Activated T-helper 17 cell treated with anti-CD3 and anti-CD28 coated beads, Interleukin-2, amount 50 U/mL, for 72 hours (primary cell): ENCODE results near the gene AGBL3. TPM values are rescaled to one million over a fixed set of nuclear protein-coding genes. Genes with fewer than 3 reads are reported as not detected.
"Not testable (repeated sequence)": the region's sequence is repeated elsewhere in the genome, so short reads cannot be mapped to it uniquely, and the experiment has no call there.

Source experiments
- ATAC-seq: fragments of 150-1000 bp; cut with Tn5 transposase; replicated peaks from 2 replicates; pipeline ENCODE4 v1.10.0; 2021; ENCODE audit warnings: mild to moderate bottlenecking, moderate library complexity
- H3K27ac Mint-ChIP-seq: one replicate; pipeline ENCODE4 v1.8.0; 2022; ENCODE audit warnings: mixed read lengths
- H3K27me3 Mint-ChIP-seq: one replicate; pipeline ENCODE4 v1.8.0; 2022; ENCODE audit warnings: mixed read lengths
- H3K36me3 Mint-ChIP-seq: one replicate; pipeline ENCODE4 v1.8.0; 2022; ENCODE audit warnings: low read depth, mild to moderate bottlenecking, mixed read lengths
- H3K4me1 Mint-ChIP-seq: one replicate; pipeline ENCODE4 v1.8.0; 2022; ENCODE audit warnings: mixed read lengths
- H3K4me3 Mint-ChIP-seq: one replicate; pipeline ENCODE4 v1.8.0; 2022; ENCODE audit warnings: mild to moderate bottlenecking, mixed read lengths
- H3K9me3 Mint-ChIP-seq: one replicate; pipeline ENCODE4 v1.8.0; 2022; ENCODE audit warnings: mixed read lengths
- total RNA-seq, 2 donors: library from RNA; stranded (reverse); gene quantifications; one replicate each; pipeline ENCODE4 v1.2.3, GENCODE V29; 2022

AGBL3 gene
- total RNA-seq, 2 donors from 2014 or later: 1.8 to 2.3 TPM

GRCh38 chr7:135117096-135117495 lies 130.8 kb downstream of the AGBL3 start:
- H3K36me3 Mint-ChIP-seq: peaks cover 9% of the 10 kb centered on the region
- no peak for ATAC-seq
- H3K27ac Mint-ChIP-seq: no peak overlapping the region
- no peaks in the 10 kb centered on the region for H3K27me3 Mint-ChIP-seq
- no peak overlapping the region for H3K4me3 Mint-ChIP-seq
- peaks cover 14% of the 10 kb centered on the region for H3K9me3 Mint-ChIP-seq
- no peaks in the 10 kb centered on the region for H3K4me1 Mint-ChIP-seq

GRCh38 chr7:135121868-135122267 lies 135.6 kb downstream of the AGBL3 start:
- no peak overlapping the region for H3K4me3 Mint-ChIP-seq
- H3K9me3 Mint-ChIP-seq: peaks cover 18% of the 10 kb centered on the region
- ATAC-seq: no peak
- peaks cover 9% of the 10 kb centered on the region for H3K36me3 Mint-ChIP-seq
- H3K4me1 Mint-ChIP-seq: peaks cover 4% of the 10 kb centered on the region
- no peaks in the 10 kb centered on the region for H3K27me3 Mint-ChIP-seq
- no peak overlapping the region for H3K27ac Mint-ChIP-seq

- ATAC-seq, H3K27ac Mint-ChIP-seq, H3K4me1 Mint-ChIP-seq, H3K4me3 Mint-ChIP-seq, H3K36me3 Mint-ChIP-seq, H3K27me3 Mint-ChIP-seq: not testable (repeated sequence)
- peaks cover 18% of the 10 kb centered on the region for H3K9me3 Mint-ChIP-seq
Observed at GRCh38 chr7:135124631-135125030, 138.3 kb downstream of the AGBL3 start.

GRCh38 chr7:135128931-135129330 lies 142.6 kb downstream of the AGBL3 start:
- Mint-ChIP-seq H3K36me3 (no peaks in the 10 kb centered on the region), H3K9me3 (peaks cover 13% of the 10 kb centered on the region), H3K27me3 (no peaks in the 10 kb centered on the region), H3K4me3 (no peak overlapping the region), H3K4me1 (no peaks in the 10 kb centered on the region), H3K27ac (no peak overlapping the region)
- ATAC-seq: no peak

- no peaks in the 10 kb centered on the region for H3K36me3 Mint-ChIP-seq
- H3K4me1 Mint-ChIP-seq: no peaks in the 10 kb centered on the region
- H3K27me3 Mint-ChIP-seq: no peaks in the 10 kb centered on the region
- ATAC-seq: no peak
- H3K4me3 Mint-ChIP-seq: no peak overlapping the region
- no peak overlapping the region for H3K27ac Mint-ChIP-seq
- peaks cover 12% of the 10 kb centered on the region for H3K9me3 Mint-ChIP-seq
Observed at GRCh38 chr7:135129579-135129978, 143.3 kb downstream of the AGBL3 start.

GRCh38 chr7:135143885-135144668 lies 157.8 kb downstream of the AGBL3 start:
- Mint-ChIP-seq H3K4me1 (peaks cover 9% of the 10 kb centered on the region), H3K9me3 (peaks cover 6% of the 10 kb centered on the region), H3K36me3 (no peaks in the 10 kb centered on the region), H3K4me3 (no peak overlapping the region), H3K27me3 (no peaks in the 10 kb centered on the region), H3K27ac (no peak overlapping the region)
- ATAC-seq: no peak

GRCh38 chr7:135147341-135147898 lies 161.1 kb downstream of the AGBL3 start:
- Mint-ChIP-seq H3K36me3 (peaks cover 12% of the 10 kb centered on the region), H3K27ac (peak overlapping the region; percentile 95), H3K4me1 (peaks cover 19% of the 10 kb centered on the region), H3K27me3 (no peaks in the 10 kb centered on the region), H3K4me3 (peak overlapping the region; percentile 94), H3K9me3 (peaks cover 3% of the 10 kb centered on the region)
- peak; percentile 39 for ATAC-seq

GRCh38 chr7:135147899-135148721 lies 161.8 kb downstream of the AGBL3 start, which contains the start of gene TMEM140:
TSS of gene TMEM140 (plus strand) at chr7:135148072. CDS start at chr7:135164442, 16,370 bp downstream.
- Mint-ChIP-seq H3K4me3 (peak within 1 kb of the TSS; percentile 94), H3K27me3 (no peaks in the 10 kb centered on the region), H3K4me1 (peaks cover 19% of the 10 kb centered on the region), H3K36me3 (peaks cover 19% of the 10 kb centered on the region), H3K9me3 (peaks cover 3% of the 10 kb centered on the region), H3K27ac (peak within 1 kb of the TSS; percentile 95)
- ATAC-seq: peak; percentile 88

- Mint-ChIP-seq H3K36me3 (peaks cover 38% of the 10 kb centered on the region), H3K4me1 (peaks cover 32% of the 10 kb centered on the region), H3K9me3 (peaks cover 3% of the 10 kb centered on the region), H3K27me3 (no peaks in the 10 kb centered on the region), H3K4me3 (peak overlapping the region; percentile 94), H3K27ac (peak overlapping the region; percentile 26)
- ATAC-seq: no peak
Observed at GRCh38 chr7:135150072-135150782, 163.9 kb downstream of the AGBL3 start.

GRCh38 chr7:135151132-135151531 lies 164.8 kb downstream of the AGBL3 start:
- Mint-ChIP-seq H3K4me1 (peaks cover 27% of the 10 kb centered on the region), H3K4me3 (peak overlapping the region; percentile 94), H3K27ac (peak overlapping the region; percentile 51), H3K36me3 (peaks cover 43% of the 10 kb centered on the region), H3K9me3 (peaks cover 2% of the 10 kb centered on the region), H3K27me3 (no peaks in the 10 kb centered on the region)
- ATAC-seq: no peak

GRCh38 chr7:135151533-135151932 lies 165.2 kb downstream of the AGBL3 start:
- ATAC-seq: no peak
- Mint-ChIP-seq H3K27me3 (no peaks in the 10 kb centered on the region), H3K9me3 (peaks cover 6% of the 10 kb centered on the region), H3K4me3 (peak overlapping the region; percentile 94), H3K4me1 (peaks cover 24% of the 10 kb centered on the region), H3K27ac (peak overlapping the region; percentile 51), H3K36me3 (peaks cover 47% of the 10 kb centered on the region)

- Mint-ChIP-seq H3K27ac (no peak overlapping the region), H3K4me1 (peaks cover 23% of the 10 kb centered on the region), H3K4me3 (no peak overlapping the region)
Observed at GRCh38 chr7:135152442-135152841, 166.1 kb downstream of the AGBL3 start.

GRCh38 chr7:135154734-135155133 lies 168.4 kb downstream of the AGBL3 start:
- H3K27ac Mint-ChIP-seq: no peak overlapping the region
- H3K27me3 Mint-ChIP-seq: no peaks in the 10 kb centered on the region
- H3K36me3 Mint-ChIP-seq: peaks cover 65% of the 10 kb centered on the region
- peaks cover 28% of the 10 kb centered on the region for H3K4me1 Mint-ChIP-seq
- ATAC-seq: no peak
- H3K4me3 Mint-ChIP-seq: no peak overlapping the region
- H3K9me3 Mint-ChIP-seq: peaks cover 13% of the 10 kb centered on the region

More at GRCh38 chr7:135152442-135152841, 166.1 kb downstream of the AGBL3 start:
- Mint-ChIP-seq H3K9me3 (peaks cover 13% of the 10 kb centered on the region), H3K27me3 (no peaks in the 10 kb centered on the region), H3K36me3 (peaks cover 55% of the 10 kb centered on the region)
- ATAC-seq: no peak

GRCh38 chr7:135156290-135156689 lies 170.0 kb downstream of the AGBL3 start:
- peaks cover 76% of the 10 kb centered on the region for H3K36me3 Mint-ChIP-seq
- H3K27ac Mint-ChIP-seq: no peak overlapping the region
- H3K27me3 Mint-ChIP-seq: no peaks in the 10 kb centered on the region
- no peak for ATAC-seq
- peaks cover 33% of the 10 kb centered on the region for H3K4me1 Mint-ChIP-seq
- no peak overlapping the region for H3K4me3 Mint-ChIP-seq
- peaks cover 17% of the 10 kb centered on the region for H3K9me3 Mint-ChIP-seq
